ENCODE results near the gene NME3. TPM values are rescaled to one million over a fixed set of nuclear protein-coding genes. Genes with fewer than 3 reads are reported as not detected.

Gene NME3
- total and polyA plus RNA-seq, 8 donors: 18.7 to 420 (median 118) TPM

DNA sequence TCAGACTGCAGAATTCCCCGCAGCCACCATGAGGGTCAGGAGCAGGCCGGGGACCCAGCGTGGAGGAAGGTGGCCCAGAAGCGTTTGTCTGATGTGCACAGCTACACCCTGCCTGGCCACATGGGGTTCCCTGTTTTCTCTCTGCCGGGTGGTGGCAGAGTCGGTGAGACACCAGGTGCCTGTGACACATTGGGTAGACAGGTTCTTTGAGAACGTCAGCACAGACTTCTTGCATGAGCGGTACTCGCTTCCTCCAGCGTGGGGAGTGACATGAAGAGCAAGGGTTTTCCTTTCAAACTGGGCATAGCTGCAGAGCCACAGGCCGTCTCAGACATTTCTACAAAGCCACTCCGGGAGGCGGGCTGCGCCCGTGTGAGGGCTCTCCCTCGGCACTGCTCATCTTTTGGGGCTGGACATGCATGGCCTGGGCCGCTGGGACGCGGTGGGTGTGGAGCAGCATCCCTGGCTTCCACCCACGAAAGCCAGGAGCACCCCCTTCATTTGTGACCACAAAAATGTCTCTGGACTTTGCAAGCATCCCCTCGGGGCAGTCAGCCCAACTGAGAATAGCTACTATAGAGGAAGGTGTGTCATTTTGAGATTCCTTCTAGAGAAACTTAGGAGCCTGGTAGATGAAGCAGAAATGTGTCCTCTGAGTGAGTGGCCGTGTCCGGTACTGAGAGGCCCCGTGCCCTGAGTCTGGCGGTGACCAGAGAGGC, 26.0 kb downstream of the NME3 start:
- H3K27me3 ChIP-seq: no peaks in the 10 kb centered on the region
- no peaks in the 10 kb centered on the region for H3K4me1 ChIP-seq
- WGBS, 5 donors: 88 to 95% (median 89%) methylated on average over 22 to 25 of the region's 25 CpGs
- no peak for TF ChIP-seq POLR2A (IDR thresholded peaks at IDR 0.05)
- TF ChIP-seq EP300 (IDR thresholded peaks at IDR 0.05): no peak
- TF ChIP-seq POLR2AphosphoS5 (IDR thresholded peaks at IDR 0.05): no peak
- TF ChIP-seq, protein P1, sequence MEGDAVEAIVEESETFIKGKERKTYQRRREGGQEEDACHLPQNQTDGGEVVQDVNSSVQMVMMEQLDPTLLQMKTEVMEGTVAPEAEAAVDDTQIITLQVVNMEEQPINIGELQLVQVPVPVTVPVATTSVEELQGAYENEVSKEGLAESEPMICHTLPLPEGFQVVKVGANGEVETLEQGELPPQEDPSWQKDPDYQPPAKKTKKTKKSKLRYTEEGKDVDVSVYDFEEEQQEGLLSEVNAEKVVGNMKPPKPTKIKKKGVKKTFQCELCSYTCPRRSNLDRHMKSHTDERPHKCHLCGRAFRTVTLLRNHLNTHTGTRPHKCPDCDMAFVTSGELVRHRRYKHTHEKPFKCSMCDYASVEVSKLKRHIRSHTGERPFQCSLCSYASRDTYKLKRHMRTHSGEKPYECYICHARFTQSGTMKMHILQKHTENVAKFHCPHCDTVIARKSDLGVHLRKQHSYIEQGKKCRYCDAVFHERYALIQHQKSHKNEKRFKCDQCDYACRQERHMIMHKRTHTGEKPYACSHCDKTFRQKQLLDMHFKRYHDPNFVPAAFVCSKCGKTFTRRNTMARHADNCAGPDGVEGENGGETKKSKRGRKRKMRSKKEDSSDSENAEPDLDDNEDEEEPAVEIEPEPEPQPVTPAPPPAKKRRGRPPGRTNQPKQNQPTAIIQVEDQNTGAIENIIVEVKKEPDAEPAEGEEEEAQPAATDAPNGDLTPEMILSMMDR (IDR thresholded peaks at IDR 0.05): no peak
- H3K36me3 ChIP-seq: peaks cover 50 to 99% (median 95%) of the 10 kb centered on the region in 4 donors
- intact Hi-C loops (cut with DNase I; ENCODE audit: low total_unique reads): no loop called here
- DNase-seq: no peak
- no peak overlapping the region for H3K27ac ChIP-seq
- no peaks in the 10 kb centered on the region for H3K9me3 ChIP-seq
- H3K4me3 ChIP-seq: no peak overlapping the region

DNA sequence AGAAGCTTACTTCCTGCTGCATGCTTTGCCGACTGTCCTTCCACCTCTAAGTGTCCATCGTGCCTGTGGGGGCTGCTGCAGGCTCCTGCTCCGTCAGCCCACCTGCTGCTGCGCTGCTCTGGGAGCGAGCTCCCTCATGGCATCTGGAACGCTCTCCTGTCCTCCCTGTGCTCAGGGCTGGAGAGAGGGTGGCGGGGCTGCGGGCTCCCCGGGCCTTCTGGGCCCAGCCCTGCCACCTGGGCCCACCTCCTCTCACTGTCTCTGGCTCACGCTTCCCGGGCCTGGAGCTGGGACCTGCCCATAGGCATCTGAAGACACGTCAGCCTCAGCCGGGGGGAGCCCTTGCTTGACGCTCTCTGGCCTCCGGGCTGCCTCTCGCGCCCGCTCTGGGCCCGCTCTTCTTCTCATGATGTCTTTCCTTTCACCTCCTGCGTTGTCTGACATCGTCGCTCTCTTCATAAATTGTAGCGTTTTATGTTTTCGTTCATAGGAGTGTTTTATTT, 27.0 kb downstream of the NME3 start:
- Histone ChIP-seq H3K4me1 (no peaks in the 10 kb centered on the region), H3K27me3 (no peaks in the 10 kb centered on the region), H3K36me3 (peaks cover 48 to 92% (median 88%) of the 10 kb centered on the region in 4 donors), H3K9me3 (no peaks in the 10 kb centered on the region), H3K4me3 (no peak overlapping the region), H3K27ac (no peak overlapping the region)
- intact Hi-C loops (cut with DNase I; ENCODE audit: low total_unique reads): no loop called here
- 89 to 94% (median 92%) methylated on average over 19 to 24 of the region's 24 CpGs for WGBS, 5 donors
- no peak for DNase-seq
- TF ChIP-seq, protein P1 (IDR thresholded peaks at IDR 0.05): no peak
- no peak for TF ChIP-seq EP300 (IDR thresholded peaks at IDR 0.05)
- TF ChIP-seq POLR2AphosphoS5 (IDR thresholded peaks at IDR 0.05): no peak
- TF ChIP-seq POLR2A (IDR thresholded peaks at IDR 0.05): no peak

DNA sequence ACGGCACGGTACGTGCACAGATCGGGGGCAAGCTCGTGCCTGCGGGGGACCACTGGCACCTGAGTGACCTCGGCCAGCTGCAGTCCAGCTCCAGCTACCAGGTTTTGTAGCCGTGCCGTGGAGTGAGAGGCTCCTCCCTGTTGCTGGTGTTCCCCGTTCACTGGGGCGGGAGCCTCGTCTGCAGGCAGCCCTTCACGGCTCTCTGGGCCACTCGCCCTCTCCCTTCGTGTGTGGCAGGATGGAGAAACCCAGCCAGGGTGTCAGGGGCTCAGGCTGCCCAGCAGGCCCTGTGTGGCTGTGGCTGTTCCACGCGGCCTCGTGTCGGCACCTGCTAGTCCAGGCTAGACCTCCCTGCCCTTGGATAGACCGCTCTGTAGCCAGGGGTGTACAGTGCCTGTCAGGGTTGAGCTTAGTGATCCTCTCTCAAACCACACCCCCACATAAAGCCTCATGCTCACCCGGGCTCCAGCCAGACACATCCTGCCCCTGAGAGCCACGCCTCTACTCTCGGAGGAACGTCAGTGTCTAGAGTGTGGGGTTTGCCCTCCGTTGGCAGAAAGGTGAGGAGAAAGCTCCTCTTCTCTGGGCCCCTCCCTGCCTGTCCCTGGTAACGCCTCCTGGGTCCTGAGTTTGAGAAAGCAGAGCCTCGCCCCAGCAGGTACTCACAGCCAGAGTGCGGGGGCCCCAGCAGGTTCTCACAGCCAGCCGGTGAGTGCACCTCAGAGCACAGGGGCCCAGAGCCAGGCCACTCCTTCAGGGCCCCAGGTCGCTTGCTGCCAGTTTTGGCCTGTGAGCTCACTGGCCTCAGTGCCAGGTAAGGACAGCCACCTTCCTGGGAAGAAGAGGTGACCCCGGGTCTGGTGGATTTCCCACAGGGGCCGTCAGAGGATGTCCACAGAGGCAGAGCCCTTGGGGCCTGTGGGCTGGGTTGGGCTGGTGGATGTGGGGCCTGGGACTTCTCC, 27.7 kb downstream of the NME3 start:
- DNase-seq: no peak
- H3K4me3 ChIP-seq: no peak overlapping the region
- TF ChIP-seq POLR2AphosphoS5 (IDR thresholded peaks at IDR 0.05): no peak
- no peak for TF ChIP-seq POLR2A (IDR thresholded peaks at IDR 0.05)
- TF ChIP-seq EP300 (IDR thresholded peaks at IDR 0.05): no peak
- intact Hi-C loops (cut with DNase I; ENCODE audit: low total_unique reads): no loop called here
- H3K4me1 ChIP-seq: no peaks in the 10 kb centered on the region
- H3K9me3 ChIP-seq: no peaks in the 10 kb centered on the region
- no peaks in the 10 kb centered on the region for H3K27me3 ChIP-seq
- peaks cover 40 to 85% (median 81%) of the 10 kb centered on the region in 4 donors for H3K36me3 ChIP-seq
- H3K27ac ChIP-seq: no peak overlapping the region
- WGBS, 5 donors: 90 to 93% (median 90%) methylated on average over 13 to 32 of the region's 32 CpGs

DNA sequence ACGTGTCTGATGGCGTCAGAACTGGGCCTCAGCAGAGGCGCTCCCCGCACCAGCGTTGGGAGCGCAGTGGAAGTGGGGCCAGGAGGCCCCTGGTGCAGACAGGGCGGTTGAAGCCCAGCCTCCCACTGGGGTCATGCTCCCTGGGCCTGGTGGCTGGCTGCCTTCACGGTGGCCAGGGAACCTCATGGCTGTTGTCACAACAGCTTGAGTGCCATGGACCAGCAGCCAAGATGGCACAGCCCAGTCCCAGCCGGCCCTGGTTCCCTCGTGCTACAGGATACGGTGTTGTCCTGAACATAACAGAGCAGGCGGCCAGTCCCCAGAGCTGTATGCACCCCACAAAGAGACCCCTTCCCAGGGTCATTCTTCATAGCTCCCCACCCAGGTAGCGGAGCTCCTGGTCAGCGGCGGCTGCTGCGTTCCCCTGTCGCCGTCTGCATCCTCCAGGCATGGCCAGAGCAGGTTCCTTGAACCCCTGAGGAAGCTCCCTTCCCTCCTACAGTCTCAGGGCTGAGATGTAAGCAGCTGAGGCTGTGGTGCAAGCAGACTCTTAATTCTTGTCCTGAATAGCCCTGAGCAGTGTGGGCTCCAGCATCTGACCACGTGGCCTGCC, 29.7 kb downstream of the NME3 start:
- intact Hi-C loops (cut with DNase I; ENCODE audit: low total_unique reads): no loop called here
- no peaks in the 10 kb centered on the region for H3K9me3 ChIP-seq
- H3K36me3 ChIP-seq: peaks cover 22 to 65% (median 61%) of the 10 kb centered on the region in 4 donors
- no peak overlapping the region for H3K4me3 ChIP-seq
- TF ChIP-seq POLR2AphosphoS5 (IDR thresholded peaks at IDR 0.05): no peak
- TF ChIP-seq, protein P1 (IDR thresholded peaks at IDR 0.05): no peak
- no peak for TF ChIP-seq EP300 (IDR thresholded peaks at IDR 0.05)
- TF ChIP-seq POLR2A (IDR thresholded peaks at IDR 0.05): no peak
- no peaks in the 10 kb centered on the region for H3K27me3 ChIP-seq
- no peaks in the 10 kb centered on the region for H3K4me1 ChIP-seq
- 93 to 97% (median 95%) methylated on average over 13 to 19 of the region's 19 CpGs for WGBS, 5 donors
- H3K27ac ChIP-seq: no peak overlapping the region
- DNase-seq: no peak
